GM18517 (cell line): ENCODE results near the gene TMEM187.

Source experiments
- ATAC-seq: cut with Tn5 transposase; IDR thresholded peaks from one replicate; pipeline ENCODE4 v1.9.1; 2021; ENCODE audit warnings: mild to moderate bottlenecking, moderate library complexity; ENCODE audit not compliant: unreplicated experiment

The TMEM187 gene

GRCh38 chrX:153934762-153935325 is 37.7 kb upstream of the TMEM187 start, which contains the start of gene NAA10:
NAA10 (minus strand) TSS chrX:153935037; CDS start chrX:153934904, 133 bp downstream.
- peak; percentile 83 for ATAC-seq

- ATAC-seq: peak; percentile 17
Measured at GRCh38 chrX:153935326-153935851, 37.2 kb upstream of the TMEM187 start.

GRCh38 chrX:153937056-153937455 is 35.5 kb upstream of the TMEM187 start:
- ATAC-seq: no peak

- ATAC-seq: no peak
Measured at GRCh38 chrX:153938226-153938786, 34.2 kb upstream of the TMEM187 start.

GRCh38 chrX:153939573-153939972 is 33.0 kb upstream of the TMEM187 start:
- ATAC-seq: no peak

- no peak for ATAC-seq
Measured at GRCh38 chrX:153941336-153942252, 31.0 kb upstream of the TMEM187 start.

GRCh38 chrX:153944140-153944799 is 28.3 kb upstream of the TMEM187 start, which contains the start of gene RENBP:
RENBP (minus strand) TSS chrX:153944643; CDS start chrX:153944610, 33 bp downstream.
- no peak for ATAC-seq

GRCh38 chrX:153944800-153945150 is 27.8 kb upstream of the TMEM187 start:
- ATAC-seq: no peak

- no peak for ATAC-seq
Measured at GRCh38 chrX:153945956-153946943, 26.3 kb upstream of the TMEM187 start.

- peak; percentile 77 for ATAC-seq
Measured at GRCh38 chrX:153947009-153947769, 25.4 kb upstream of the TMEM187 start.

GRCh38 chrX:153948002-153948466 is 24.5 kb upstream of the TMEM187 start:
- no peak for ATAC-seq

GRCh38 chrX:153948847-153949805 is 23.4 kb upstream of the TMEM187 start:
- ATAC-seq: no peak

- ATAC-seq: no peak
Measured at GRCh38 chrX:153950127-153950526, 22.4 kb upstream of the TMEM187 start.

- no peak for ATAC-seq
Measured at GRCh38 chrX:153951683-153952372, 20.7 kb upstream of the TMEM187 start.

GRCh38 chrX:153952373-153953026 is 20.1 kb upstream of the TMEM187 start:
- no peak for ATAC-seq

GRCh38 chrX:153953342-153953830 is 19.2 kb upstream of the TMEM187 start:
- ATAC-seq: no peak
